Hematopoietic multipotent progenitor cell treated with erythropoietin and hydrocortisone succinate and interleukin-3 and kit ligand, for 8 days (in vitro differentiated cells): ENCODE data around the gene SRSF2.
"Not testable (repeated sequence)": the region's sequence is repeated elsewhere in the genome, so short reads cannot be mapped to it uniquely, and the experiment has no call there.

Experiments used
- DNase-seq: peaks from one replicate; pipeline ENCODE4 v3.0.0-alpha.2; 2015

SRSF2 gene

DNA sequence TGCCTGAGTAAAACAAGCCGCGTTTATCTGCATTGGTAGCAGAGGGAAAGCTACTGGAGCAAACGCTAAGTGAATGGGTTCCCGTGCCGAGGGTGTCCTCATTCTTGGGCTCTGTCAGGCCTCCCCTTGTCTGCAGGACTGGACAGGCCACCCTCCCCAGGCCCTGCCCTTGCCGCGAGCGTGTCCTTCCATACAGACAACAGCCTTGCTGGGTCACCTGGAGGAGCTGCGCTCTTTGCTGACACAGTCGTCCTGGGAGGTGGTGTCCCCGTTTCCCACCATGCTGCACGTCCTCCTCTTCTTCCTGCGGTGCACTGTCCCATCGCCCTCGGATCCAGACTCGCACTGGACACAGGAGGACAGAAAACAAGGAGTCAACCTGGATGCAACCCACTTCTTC, 18.6 kb downstream of the SRSF2 start:
- no peak for DNase-seq

DNA sequence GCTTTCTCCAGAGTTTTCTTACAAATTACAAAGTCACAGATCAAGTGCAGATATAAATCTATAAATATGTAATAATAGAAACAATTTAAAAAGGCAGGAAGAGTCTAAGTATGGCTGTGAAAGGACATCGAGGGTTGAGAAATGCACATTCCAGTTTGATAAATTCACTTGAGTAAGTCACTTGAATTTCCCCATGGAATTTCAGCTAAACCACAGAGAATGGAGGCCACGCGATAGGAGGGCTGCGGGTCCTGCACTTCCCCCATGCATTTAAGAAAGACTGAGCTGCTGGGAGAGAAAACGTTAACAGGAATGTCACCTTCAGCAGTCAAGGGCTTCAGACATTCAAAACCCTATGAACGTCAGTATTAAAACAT, 20.3 kb downstream of the SRSF2 start:
- no peak for DNase-seq

GRCh38 chr17:76716146-76716838, 20.8 kb downstream of the SRSF2 start:
- DNase-seq = peak; percentile 92

DNA sequence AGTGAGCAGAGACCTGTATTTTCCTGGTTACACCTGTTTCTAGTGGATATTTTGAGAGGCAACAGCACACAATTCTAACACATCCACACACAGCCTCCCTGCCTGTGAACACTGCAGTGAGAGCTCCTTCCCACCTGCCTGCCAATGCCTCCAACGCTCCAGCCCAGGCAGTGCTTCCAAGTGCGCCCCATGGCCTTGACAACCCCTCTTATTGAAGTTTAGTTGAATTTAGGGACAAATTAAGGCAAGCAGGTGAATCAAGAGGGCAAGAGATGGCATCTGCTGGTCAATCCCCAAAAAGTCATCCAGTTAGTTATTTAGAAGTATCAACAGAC, 21.7 kb downstream of the SRSF2 start:
- DNase-seq = no peak

DNA sequence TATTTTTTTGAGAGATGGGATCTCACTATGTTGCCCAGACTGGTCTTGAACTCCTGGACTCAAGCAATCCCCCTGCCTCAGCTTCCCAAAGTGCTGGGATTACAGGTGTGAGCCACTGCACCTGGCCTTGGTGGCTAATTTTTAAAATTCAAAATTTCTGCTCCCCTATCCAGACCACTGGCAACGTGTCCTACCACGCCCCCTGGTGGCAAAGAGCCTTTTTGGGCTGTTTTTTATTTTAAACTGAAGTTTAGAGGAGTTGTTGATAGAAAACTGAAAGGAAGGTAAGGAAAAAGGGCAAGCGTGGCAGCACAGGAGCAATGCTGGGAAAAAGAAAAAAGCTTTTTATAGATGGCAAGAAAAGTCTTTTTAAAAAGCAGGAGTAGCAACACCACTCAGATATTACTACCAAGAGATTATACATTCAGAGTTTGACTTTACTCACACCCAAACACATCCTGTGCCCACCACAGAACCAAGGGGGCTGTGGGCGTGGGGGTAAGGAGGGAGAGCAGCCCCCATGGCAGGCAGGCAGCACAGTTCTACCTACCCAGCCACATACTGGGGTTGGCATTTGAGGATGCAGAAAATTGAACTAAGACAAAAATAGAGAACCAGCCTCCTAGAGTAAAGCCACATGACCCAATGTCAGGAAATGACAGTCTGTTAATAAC, 22.2 kb downstream of the SRSF2 start:
- peak; percentile 80 for DNase-seq

DNA sequence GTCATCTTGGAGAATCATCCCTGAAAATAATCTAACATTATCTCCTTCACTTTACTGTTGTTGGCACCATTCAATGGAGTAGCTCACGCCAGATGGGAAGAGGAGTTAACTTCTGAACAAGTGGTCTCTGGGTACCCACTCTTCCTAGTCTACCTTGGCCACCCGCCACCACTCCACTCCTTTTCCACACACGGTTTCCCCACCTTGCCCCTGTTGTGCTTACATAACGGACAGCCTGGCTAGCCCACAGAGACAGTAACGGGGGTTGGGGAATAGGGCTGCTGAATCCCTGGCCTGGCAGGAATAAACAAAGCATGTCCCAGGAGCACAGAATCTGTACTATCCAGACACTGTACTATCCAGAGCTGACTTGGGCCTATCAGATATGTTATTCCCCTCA, 22.8 kb downstream of the SRSF2 start:
- DNase-seq = no peak

GRCh38 chr17:76713765-76714164, 23.4 kb downstream of the SRSF2 start:
- DNase-seq = no peak

- DNase-seq = not testable (repeated sequence)
These were observed 24.8 kb downstream of the SRSF2 start for GRCh38 chr17:76712321-76712720.

DNA sequence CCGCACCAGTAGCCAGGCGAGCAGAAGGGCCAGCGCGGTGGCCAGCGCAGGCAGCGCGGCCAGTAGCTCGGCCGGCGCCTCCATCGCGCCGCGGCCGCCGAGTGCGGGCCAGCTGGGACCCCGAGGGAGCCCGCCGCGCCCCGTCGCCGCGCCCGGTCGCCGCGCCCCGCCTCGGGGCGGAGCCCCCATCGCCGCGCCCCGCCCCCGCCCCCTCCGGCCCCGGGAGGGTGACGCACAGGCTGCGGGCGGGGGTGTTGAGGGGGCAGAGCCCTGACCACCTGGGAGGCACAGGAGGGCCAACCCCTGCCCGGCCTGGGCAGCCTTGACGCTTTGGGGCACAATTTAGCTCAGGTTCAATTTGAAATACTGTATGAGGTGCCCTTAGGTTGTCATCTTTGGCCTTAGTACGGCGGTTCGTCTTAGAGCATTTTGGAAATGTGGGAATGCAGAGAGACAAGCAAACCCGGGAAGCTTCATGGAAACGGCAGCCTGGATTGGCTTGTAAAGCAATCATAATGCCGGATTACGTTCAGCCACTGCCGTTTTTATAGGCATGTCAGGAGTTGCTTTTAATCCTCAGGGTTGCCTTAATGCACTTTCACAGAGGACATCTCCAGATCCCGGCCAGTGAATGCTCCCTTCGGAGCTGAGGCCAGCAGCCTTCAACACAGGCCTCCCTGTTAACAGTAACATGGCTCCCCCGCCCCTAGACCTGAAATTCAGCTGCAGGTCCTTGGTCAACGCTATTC, 26.1 kb downstream of the SRSF2 start, which contains the start of gene MXRA7:
Gene MXRA7 (minus strand): TSS at position 103 of the 749 bp plus-strand sequence. CDS start 19 bp downstream, at position 84.
- no peak for DNase-seq

DNA sequence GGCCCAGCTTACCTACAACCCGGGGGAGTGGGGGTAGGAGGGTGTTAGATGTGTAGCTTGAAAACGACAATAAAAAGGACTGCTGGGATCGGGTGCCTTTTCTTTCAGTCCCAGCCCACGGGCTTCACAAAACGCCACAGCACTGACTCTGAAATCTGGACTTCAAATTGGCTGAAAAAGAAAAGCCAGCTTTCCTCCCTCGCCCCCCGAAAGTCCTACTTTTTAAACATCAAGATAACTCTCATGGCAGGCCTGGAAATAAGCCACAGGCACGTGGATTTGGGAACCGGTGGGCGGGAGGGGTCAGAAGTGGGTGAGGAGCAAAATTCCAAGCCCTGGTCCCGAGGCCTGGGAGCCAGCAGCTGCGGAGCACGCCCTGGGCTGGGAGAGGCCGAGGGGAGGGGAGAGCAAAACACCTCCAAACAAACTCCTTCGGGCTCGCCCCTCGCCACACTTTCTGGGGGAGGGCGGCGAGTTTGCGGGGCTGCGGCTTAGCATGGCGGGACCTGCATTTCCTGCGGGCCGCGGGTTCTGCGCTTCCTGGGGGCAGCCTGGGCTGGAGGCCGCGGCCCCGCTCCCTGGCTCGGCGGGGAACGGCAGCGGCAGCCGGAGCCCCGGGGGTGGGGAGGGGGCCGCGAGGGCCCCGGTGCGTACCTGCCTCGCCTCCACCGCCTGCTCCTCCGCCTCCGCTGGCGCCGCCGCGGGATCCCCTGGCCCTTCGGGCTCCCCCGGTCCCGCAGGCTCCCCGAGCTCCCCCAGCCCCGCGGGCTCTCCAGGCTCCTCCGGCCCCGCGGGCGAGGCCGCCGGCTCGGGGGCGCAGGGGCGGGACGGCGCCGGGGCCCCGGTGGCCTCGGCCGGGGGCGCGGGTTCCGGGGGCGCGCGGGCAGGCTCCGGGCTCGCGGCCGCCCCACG, 26.9 kb downstream of the SRSF2 start:
- DNase-seq = not testable (repeated sequence)

DNA sequence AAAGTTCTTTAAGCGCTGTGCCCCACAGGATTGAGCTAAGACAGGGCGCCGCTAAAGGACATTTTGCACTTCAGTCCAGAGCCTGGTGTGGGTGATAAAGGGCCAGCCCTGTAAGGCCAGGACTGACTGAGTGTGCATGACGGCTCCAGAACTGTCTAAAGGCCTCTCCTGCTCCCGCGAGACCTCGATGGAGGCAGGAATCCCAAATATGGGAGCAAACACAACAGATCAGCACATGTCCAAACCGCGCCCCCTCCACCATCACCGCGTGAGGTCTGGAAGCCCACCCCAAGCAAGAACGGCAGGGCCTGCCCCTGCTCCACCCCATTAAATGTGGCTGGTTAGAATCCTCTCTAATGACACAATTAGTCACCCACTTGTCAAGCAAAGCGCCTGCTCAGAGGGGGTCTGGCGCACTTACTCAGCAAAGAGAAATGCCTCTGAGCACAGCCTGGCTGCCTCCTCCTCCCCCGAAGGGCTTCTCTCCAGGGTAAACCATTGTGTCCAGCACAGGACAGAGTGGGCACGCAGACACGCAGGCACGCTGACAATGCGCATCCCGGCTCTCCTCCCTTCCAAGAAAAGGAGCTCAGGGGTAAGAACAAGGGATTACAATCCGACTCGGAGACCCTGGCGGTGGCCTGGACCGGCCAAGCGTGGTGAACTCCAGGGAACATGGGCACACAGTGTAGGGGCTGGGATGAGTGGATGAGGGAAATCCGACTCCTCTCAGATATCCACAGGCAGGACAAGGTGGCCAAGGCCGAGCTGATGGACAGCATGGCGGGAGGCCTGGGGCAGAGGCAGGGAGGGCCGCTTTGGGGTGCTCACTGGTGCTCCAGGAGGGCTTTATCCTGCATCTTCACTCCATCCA, 27.8 kb downstream of the SRSF2 start:
- DNase-seq = no peak

- no peak for DNase-seq
These were observed 28.9 kb downstream of the SRSF2 start for GRCh38 chr17:76707985-76708807.

DNA sequence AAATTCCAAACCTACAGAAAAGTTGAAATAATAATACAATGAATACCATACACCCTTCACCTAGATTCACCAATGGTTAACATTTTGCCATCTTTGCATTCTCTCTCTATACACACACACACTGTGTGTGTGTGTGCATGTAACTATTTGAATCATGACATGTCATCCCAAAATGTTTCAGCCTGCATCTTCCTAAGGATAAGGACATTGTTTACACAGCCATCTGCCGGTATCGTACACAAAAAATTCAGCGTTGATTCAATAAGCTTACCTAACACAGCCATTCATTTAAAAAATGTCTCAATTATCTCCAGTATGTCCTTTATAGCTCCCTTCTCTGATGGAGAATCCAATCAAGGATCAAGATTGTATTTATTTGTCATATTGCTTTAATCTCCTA, 30.3 kb downstream of the SRSF2 start:
- no peak for DNase-seq

DNA sequence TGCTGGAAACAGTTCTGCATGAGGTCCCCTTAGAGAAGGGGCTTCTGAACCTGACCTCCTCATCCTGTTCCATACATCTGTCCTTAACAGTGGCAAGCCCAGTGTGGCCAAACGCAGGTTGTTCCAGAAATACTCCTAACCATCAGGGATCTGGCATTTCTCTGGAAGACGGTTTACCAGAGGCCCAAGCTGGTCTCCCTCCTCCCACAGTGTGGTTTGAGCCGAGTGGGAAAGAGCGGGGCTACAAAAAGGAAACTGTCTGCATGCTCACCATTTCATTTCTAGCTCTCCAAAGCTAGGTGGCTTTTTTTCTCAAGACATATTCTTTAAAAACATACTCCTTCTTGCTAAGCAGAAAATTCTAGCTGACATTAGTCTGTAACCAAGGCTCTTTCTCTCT, 32.3 kb downstream of the SRSF2 start:
- DNase-seq = no peak

DNA sequence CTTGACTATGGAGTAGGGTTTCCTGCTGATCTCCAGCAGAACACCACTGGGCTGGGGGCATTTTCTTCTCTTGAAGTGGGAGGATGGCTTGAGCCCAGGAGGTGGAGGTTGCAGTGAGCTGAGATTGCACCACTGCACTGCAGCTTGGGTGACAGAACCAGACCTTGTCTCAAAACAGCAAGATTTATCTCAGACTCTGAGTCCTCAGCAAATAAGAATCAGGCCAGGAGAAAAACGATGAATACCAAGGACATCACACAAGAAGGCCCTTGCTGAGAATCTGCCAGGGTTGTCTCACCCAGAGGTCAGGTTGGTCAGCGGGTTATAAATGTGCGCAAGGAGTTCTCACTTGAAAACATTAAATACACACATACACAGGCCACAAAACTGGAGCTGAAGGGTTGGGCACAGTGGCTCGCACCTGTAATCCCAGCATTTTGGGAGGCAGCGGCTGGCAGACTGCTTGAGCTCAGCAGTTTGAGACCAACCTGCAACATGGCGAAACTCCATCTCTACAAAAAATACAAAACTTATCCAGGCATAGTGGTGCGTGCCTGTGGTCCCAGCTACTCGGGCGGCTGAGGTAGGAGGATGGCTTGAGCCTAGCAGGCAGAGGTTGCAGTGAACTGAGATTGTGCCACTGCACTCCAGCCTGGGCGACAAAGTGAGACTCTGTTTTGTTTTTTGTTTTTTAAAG, 34.0 kb downstream of the SRSF2 start:
- no peak for DNase-seq

DNA sequence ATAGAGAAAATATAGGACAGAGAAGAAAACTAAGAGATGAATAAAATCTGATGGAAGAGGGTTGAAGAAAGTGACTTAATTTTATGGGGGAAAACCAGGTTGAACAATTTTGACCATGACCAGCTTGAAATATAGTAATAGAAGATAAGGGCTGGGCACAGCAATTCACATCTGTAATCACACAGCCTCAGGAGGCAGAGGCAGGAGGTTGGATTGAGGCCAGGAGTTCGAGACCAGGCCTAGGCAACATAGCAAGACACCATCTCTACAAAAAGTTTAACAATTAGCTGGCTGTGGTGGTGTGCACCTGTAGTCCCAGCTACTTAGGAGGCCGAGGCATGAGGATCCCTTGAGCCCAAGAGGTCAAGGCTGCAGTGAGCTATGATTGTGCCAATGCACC, 35.1 kb downstream of the SRSF2 start:
- DNase-seq = peak; percentile 58

- no peak for DNase-seq
These were observed 35.6 kb downstream of the SRSF2 start for GRCh38 chr17:76701471-76701967.

- DNase-seq = no peak
These were observed 36.3 kb downstream of the SRSF2 start for GRCh38 chr17:76700617-76701470.

DNA sequence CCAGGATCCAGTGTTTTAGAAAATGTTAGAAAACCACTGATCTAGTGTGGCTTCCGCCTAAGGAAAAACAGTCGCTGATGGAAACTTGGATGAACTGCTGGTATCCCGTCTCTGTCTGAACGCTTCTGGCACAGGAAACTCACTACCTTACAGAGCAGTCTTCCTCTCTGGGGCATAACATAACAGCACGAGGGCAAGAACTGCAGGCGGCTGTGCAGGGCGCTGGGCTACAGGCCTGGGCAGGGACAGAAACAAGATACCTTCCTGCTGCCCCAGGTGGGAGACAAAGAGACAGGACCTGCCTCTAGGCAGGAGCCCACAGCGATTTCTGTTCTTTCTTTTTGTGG, 36.9 kb downstream of the SRSF2 start:
- no peak for DNase-seq
